ENCODE measurements around the gene TSLP. TPM values are rescaled to one million over a fixed set of nuclear protein-coding genes. Genes with fewer than 3 reads are reported as not detected.

Gene TSLP
- total and polyA plus RNA-seq, 2 of the 4 experiments (the other 2 are of a cell fraction) = 0.54 to 1.6 TPM

- no peak overlapping the region for H2BK120ac ChIP-seq (ENCODE audit: low read depth, low read length)
- H3K14ac ChIP-seq (replicated peaks; ENCODE audit: low read depth, low read length) = no peak overlapping the region
- ATAC-seq (ENCODE audit: low read depth) (no peak), DNase-seq (no peak)
- no peak overlapping the region for H3K56ac ChIP-seq (ENCODE audit: extremely low read depth, insufficient read depth, low read length)
- H3K27ac ChIP-seq (ENCODE audit: insufficient read depth, low read length) = no peak overlapping the region
- dilution Hi-C loops (cut with HindIII; ENCODE audit: low sequenced_read_pairs, unreplicated experiment) = no loop called here
- H2BK15ac ChIP-seq (ENCODE audit: low read depth, low read length) = no peak overlapping the region
- no peak overlapping the region for H3K9ac ChIP-seq (ENCODE audit: low read depth, low read length)
- H4K20me1 ChIP-seq (ENCODE audit: insufficient read depth, low read length) = no peaks in the 10 kb centered on the region
- no peak overlapping the region for H2BK20ac ChIP-seq (ENCODE audit: low read depth, low read length)
- no peaks in the 10 kb centered on the region for H3K27me3 ChIP-seq (ENCODE audit: control insufficient read depth, insufficient read depth, low read length)
- H2AK9ac ChIP-seq (replicated peaks; ENCODE audit: low read depth, low read length, poor library complexity) = no peak overlapping the region
- H4K5ac ChIP-seq (ENCODE audit: low read depth, low read length) = no peak overlapping the region
- no peaks in the 10 kb centered on the region for H3K36me3 ChIP-seq (ENCODE audit: control insufficient read depth, insufficient read depth, low read length)
- no peak overlapping the region for H4K91ac ChIP-seq (ENCODE audit: insufficient read depth, low read depth, low read length)
- no TSS peak for BruUV-seq (replicated peaks)
- H2BK5ac ChIP-seq (ENCODE audit: low read depth, low read length, poor library complexity, severe bottlenecking) = no peak overlapping the region
- ChIA-PET CTCF (interaction anchor here (1.5 kb wide), 1 partner anchor 9 kb away, joined by 3 read pairs; no protein-coding TSS in a partner anchor), POLR2A (ENCODE audit: unreplicated experiment) (no interaction called here)
- H3K79me1 ChIP-seq (ENCODE audit: low read depth in 1 of 2, low read length in 2 of 2) = no peaks in the 10 kb centered on the region
- in situ Hi-C loops (cut with MboI; ENCODE audit: low sequenced_read_pairs) = no loop called here
- no peak overlapping the region for H3K4ac ChIP-seq (ENCODE audit: low read depth, low read length)
- H3K4me3 ChIP-seq (ENCODE audit: insufficient read depth, low read depth, low read length) = no peak overlapping the region
- no peak overlapping the region for H4K8ac ChIP-seq (ENCODE audit: low read depth in 2 of 2, low read length in 2 of 2)
- no peak overlapping the region for H3K4me2 ChIP-seq (ENCODE audit: low read depth, low read length)
- H2AK5ac ChIP-seq (ENCODE audit: low read depth, low read length) = no peak overlapping the region
- H3K9me3 ChIP-seq (ENCODE audit: control insufficient read depth, insufficient read depth, low read length) = no peaks in the 10 kb centered on the region
- H3K18ac ChIP-seq (ENCODE audit: low read depth, low read length) = no peak overlapping the region
- no peaks in the 10 kb centered on the region for H3K4me1 ChIP-seq (ENCODE audit: control insufficient read depth, insufficient read depth, low read length)
- no peak overlapping the region for H3K23ac ChIP-seq (ENCODE audit: low read depth, low read length)
- intact Hi-C loops (cut with micrococcal nuclease) = no loop called here
- no peak overlapping the region for H2AFZ ChIP-seq (replicated peaks; ENCODE audit: low read length, poor library complexity)
- TF ChIP-seq USF2 (IDR thresholded peaks at IDR 0.05; ENCODE audit: low read depth, low read length) = no peak
- no peak for TF ChIP-seq CEBPB (IDR thresholded peaks at IDR 0.05; ENCODE audit: low read depth, low read length)
- TF ChIP-seq CTCF (conservative IDR thresholded peaks at IDR 0.05; ENCODE audit: low read depth, low read length) = no peak
- TF ChIP-seq NFE2L2 (IDR thresholded peaks at IDR 0.05; ENCODE audit: low read depth, low read length) = no peak
- no peak for TF ChIP-seq MAZ (IDR thresholded peaks at IDR 0.05; ENCODE audit: borderline replicate concordance, low read depth, low read length)
- no peak for TF ChIP-seq RAD21 (IDR thresholded peaks at IDR 0.05; ENCODE audit: low read length)
- TF ChIP-seq CHD1 (IDR thresholded peaks at IDR 0.05; ENCODE audit: low read depth, low read length) = no peak
- TF ChIP-seq RFX5 (IDR thresholded peaks at IDR 0.05; ENCODE audit: low read depth, low read length) = no peak
- TF ChIP-seq FOS (IDR thresholded peaks at IDR 0.05; ENCODE audit: low read depth, low read length) = no peak
- no peak for TF ChIP-seq ELK1 (IDR thresholded peaks at IDR 0.05; ENCODE audit: borderline replicate concordance, low read depth, low read length)
- no peak for TF ChIP-seq MXI1 (IDR thresholded peaks at IDR 0.05; ENCODE audit: borderline replicate concordance, low read depth, low read length)
- TF ChIP-seq RCOR1 (IDR thresholded peaks at IDR 0.05; ENCODE audit: insufficient replicate concordance, low read length) = no peak
- no peak for TF ChIP-seq POLR2A (IDR thresholded peaks at IDR 0.05; ENCODE audit: low read depth, low read length)
- TF ChIP-seq BHLHE40 (IDR thresholded peaks at IDR 0.05; ENCODE audit: low read depth, low read length) = no peak
- no peak for TF ChIP-seq SMC3 (IDR thresholded peaks at IDR 0.05; ENCODE audit: low read depth, low read length)
- H3K9me1 ChIP-seq (ENCODE audit: insufficient read depth, low read length) = no peaks in the 10 kb centered on the region
- WGBS, 2 experiments (ENCODE audit: extremely low coverage in 2 of 2, insufficient read length in 1 of 2) = no CpG with 5 or more reads among the region's 2 CpGs
These were observed 42.6 kb upstream of the TSLP start for GRCh38 chr5:111028865-111029264.
